GM19099 (cell line): ENCODE data around the gene CBFA2T2.

ENCODE experiments used
- POLR2A ChIP-seq: IDR thresholded peaks from 3 replicates; pipeline ENCODE4 v1.6.1; 2011; ENCODE audit warnings: low read depth; ENCODE audit not compliant: insufficient read length; ENCODE audit errors: extremely low read depth

CBFA2T2 gene

GRCh38 chr20:33465481-33466302, 24.2 kb upstream of the CBFA2T2 start:
- TF ChIP-seq POLR2A = no peak

GRCh38 chr20:33466303-33466646, 23.6 kb upstream of the CBFA2T2 start:
- TF ChIP-seq POLR2A = no peak

GRCh38 chr20:33470457-33470856, 19.4 kb upstream of the CBFA2T2 start:
- no peak for TF ChIP-seq POLR2A

- no peak for TF ChIP-seq POLR2A
These were observed 19.0 kb upstream of the CBFA2T2 start for GRCh38 chr20:33470866-33471265.

GRCh38 chr20:33472868-33473435, 16.9 kb upstream of the CBFA2T2 start:
- no peak for TF ChIP-seq POLR2A

- no peak for TF ChIP-seq POLR2A
These were observed 15.6 kb upstream of the CBFA2T2 start for GRCh38 chr20:33474097-33474873.

- TF ChIP-seq POLR2A = no peak
These were observed 14.9 kb upstream of the CBFA2T2 start for GRCh38 chr20:33474963-33475362.

GRCh38 chr20:33475381-33476152, 14.3 kb upstream of the CBFA2T2 start:
- TF ChIP-seq POLR2A = no peak

- TF ChIP-seq POLR2A = no peak
These were observed 12.3 kb upstream of the CBFA2T2 start for GRCh38 chr20:33477386-33478234.

- no peak for TF ChIP-seq POLR2A
These were observed 9.8 kb upstream of the CBFA2T2 start for GRCh38 chr20:33480048-33480447.

GRCh38 chr20:33481431-33481941, 8.4 kb upstream of the CBFA2T2 start:
- TF ChIP-seq POLR2A = no peak

GRCh38 chr20:33482581-33482980, 7.3 kb upstream of the CBFA2T2 start:
- no peak for TF ChIP-seq POLR2A

GRCh38 chr20:33488201-33488600, 1.7 kb upstream of the CBFA2T2 start:
- no peak for TF ChIP-seq POLR2A

- TF ChIP-seq POLR2A = peak; percentile 97
These were observed 337 bp upstream of the CBFA2T2 start for GRCh38 chr20:33489495-33490022.

- no peak for TF ChIP-seq POLR2A
These were observed 1.2 kb downstream of the CBFA2T2 start for GRCh38 chr20:33490934-33491656.
